HG02981 (cell line): Measurements from ENCODE around the gene ELOVL5.
"Not testable (repeated sequence)": the region's sequence is repeated elsewhere in the genome, so short reads cannot be mapped to it uniquely, and the experiment has no call there.

Experiments used
- ATAC-seq: cut with Tn5 transposase; IDR thresholded peaks from one replicate; pipeline ENCODE4 v1.9.1; 2021; ENCODE audit warnings: mild to moderate bottlenecking, moderate library complexity; ENCODE audit not compliant: unreplicated experiment

Gene ELOVL5

GRCh38 chr6:53360093-53360912, 11.6 kb upstream of the ELOVL5 start:
- no peak for ATAC-seq

- ATAC-seq, result no peak
Observed at GRCh38 chr6:53359843-53360092, 11.0 kb upstream of the ELOVL5 start.

- ATAC-seq, result peak; percentile 92
Observed at GRCh38 chr6:53359095-53359842, 10.5 kb upstream of the ELOVL5 start.

GRCh38 chr6:53358440-53359094, 9.8 kb upstream of the ELOVL5 start:
- peak; percentile 5 for ATAC-seq

- ATAC-seq, result no peak
Observed at GRCh38 chr6:53357576-53358360, 9.0 kb upstream of the ELOVL5 start.

- no peak for ATAC-seq
Observed at GRCh38 chr6:53353624-53354023, 4.9 kb upstream of the ELOVL5 start.

GRCh38 chr6:53352360-53352759, 3.6 kb upstream of the ELOVL5 start:
- ATAC-seq, result no peak

- no peak for ATAC-seq
Observed at GRCh38 chr6:53349209-53349693, 501 bp upstream of the ELOVL5 start.

- ATAC-seq, result no peak
Observed at GRCh38 chr6:53347921-53348370, 804 bp downstream of the ELOVL5 start.

- ATAC-seq, result peak; percentile 17
Observed at GRCh38 chr6:53347250-53347920, 1.4 kb downstream of the ELOVL5 start.

GRCh38 chr6:53346049-53346448, 2.7 kb downstream of the ELOVL5 start:
- ATAC-seq, result not testable (repeated sequence)

- ATAC-seq, result no peak
Observed at GRCh38 chr6:53344969-53345368, 3.8 kb downstream of the ELOVL5 start.

- ATAC-seq, result no peak
Observed at GRCh38 chr6:53343092-53343491, 5.7 kb downstream of the ELOVL5 start.

GRCh38 chr6:53342217-53342616, 6.5 kb downstream of the ELOVL5 start:
- ATAC-seq, result no peak

GRCh38 chr6:53340536-53340935, 8.2 kb downstream of the ELOVL5 start:
- no peak for ATAC-seq

- no peak for ATAC-seq
Observed at GRCh38 chr6:53339424-53339823, 9.3 kb downstream of the ELOVL5 start.

- ATAC-seq, result no peak
Observed at GRCh38 chr6:53338304-53338703, 10.4 kb downstream of the ELOVL5 start.

GRCh38 chr6:53336070-53336469, 12.7 kb downstream of the ELOVL5 start:
- no peak for ATAC-seq

GRCh38 chr6:53335224-53335994, 13.3 kb downstream of the ELOVL5 start:
- peak; percentile 90 for ATAC-seq
